IMR-90 (cell line): Measurements from ENCODE around the gene MYH6. TPM values are rescaled to one million over a fixed set of nuclear protein-coding genes. Genes with fewer than 3 reads are reported as not detected.

Experiments
- ATAC-seq: fragments of 200-7000 bp; cut with Tn5 transposase; 2 replicates; pipeline ENCODE4 v1.9.1; 2020; ENCODE audit warnings: low read depth, mild to moderate bottlenecking, moderate library complexity
- BruUV-seq: library from RNA; stranded (reverse); fragments of 400-500 nt; replicated peaks from 2 replicates; lab custom pipeline; 2021; lab: Mats Ljungman, UMichigan
- CTCF ChIA-PET: fragments of 300-600 bp; formaldehyde crosslinking; extraction: SDS; loops from one replicate; lab custom pipeline; 2021; ENCODE audit warnings: antibody characterized with exemption; lab: Yijun Ruan, JAX
- POLR2A ChIA-PET: fragments of 300-600 bp; sonication (Branson Sonifier 250); formaldehyde crosslinking; loops from one replicate; lab custom pipeline; 2022; ENCODE audit warnings: antibody characterized with exemption; ENCODE audit not compliant: unreplicated experiment; lab: Charles Lee
- DNase-seq: peaks from one replicate; pipeline ENCODE4 v3.0.0; 2013
- H2AFZ ChIP-seq: replicated peaks from 2 replicates; pipeline ENCODE3; 2013; ENCODE audit warnings: low read length, mild to moderate bottlenecking; ENCODE audit not compliant: poor library complexity
- H2AK5ac ChIP-seq: 2 replicates; pipeline ENCODE4 v1.6.1; 2013; ENCODE audit warnings: low read depth, low read length, inconsistent platforms
- H2AK9ac ChIP-seq: replicated peaks from 2 replicates; pipeline ENCODE3; 2013; ENCODE audit warnings: mild to moderate bottlenecking, low read depth, low read length, moderate library complexity; ENCODE audit not compliant: poor library complexity
- H2BK120ac ChIP-seq: 2 replicates; pipeline ENCODE4 v1.6.1; 2013; ENCODE audit warnings: low read depth, low read length, inconsistent platforms
- H2BK15ac ChIP-seq: 3 replicates; pipeline ENCODE4 v1.6.1; 2013; ENCODE audit warnings: low read depth, low read length, inconsistent platforms
- H2BK20ac ChIP-seq: 2 replicates; pipeline ENCODE4 v1.6.1; 2013; ENCODE audit warnings: low read depth, mild to moderate bottlenecking, inconsistent platforms, low read length, moderate library complexity
- H2BK5ac ChIP-seq: 2 replicates; pipeline ENCODE4 v1.6.1; 2013; ENCODE audit warnings: mild to moderate bottlenecking, low read depth, low read length, inconsistent platforms; ENCODE audit not compliant: poor library complexity, severe bottlenecking
- H3K14ac ChIP-seq: replicated peaks from 2 replicates; pipeline ENCODE4 v1.6.1; 2013; ENCODE audit warnings: low read depth, low read length, inconsistent platforms
- H3K18ac ChIP-seq: 2 replicates; pipeline ENCODE4 v1.6.1; 2013; ENCODE audit warnings: low read depth, low read length, control low read depth
- H3K23ac ChIP-seq: 2 replicates; pipeline ENCODE4 v1.6.1; 2013; ENCODE audit warnings: low read depth, low read length, inconsistent platforms
- H3K27ac ChIP-seq: 2 replicates; pipeline ENCODE4 v1.5.1; 2013; ENCODE audit warnings: mild to moderate bottlenecking, control low read depth, low read length; ENCODE audit not compliant: insufficient read depth
- H3K27me3 ChIP-seq: 2 replicates; pipeline ENCODE4 v1.6.1; 2013; ENCODE audit warnings: low read length; ENCODE audit not compliant: control insufficient read depth, insufficient read depth
- H3K36me3 ChIP-seq: 2 replicates; pipeline ENCODE4 v1.6.1; 2013; ENCODE audit warnings: low read length, mixed read lengths; ENCODE audit not compliant: control insufficient read depth, insufficient read depth
- H3K4ac ChIP-seq: 2 replicates; pipeline ENCODE4 v1.6.1; 2013; ENCODE audit warnings: low read depth, low read length, inconsistent platforms
- H3K4me1 ChIP-seq: 2 replicates; pipeline ENCODE4 v1.6.1; 2013; ENCODE audit warnings: low read length, mixed read lengths; ENCODE audit not compliant: control insufficient read depth, insufficient read depth
- H3K4me2 ChIP-seq: 2 replicates; pipeline ENCODE4 v1.6.1; 2013; ENCODE audit warnings: low read depth, mild to moderate bottlenecking, control low read depth, low read length, moderate library complexity
- H3K4me3 ChIP-seq: 2 replicates; pipeline ENCODE4 v1.5.1; 2013; ENCODE audit warnings: low read depth, mild to moderate bottlenecking, control low read depth, low read length, moderate library complexity; ENCODE audit not compliant: insufficient read depth
- H3K56ac ChIP-seq: 2 replicates; pipeline ENCODE4 v1.6.1; 2013; ENCODE audit warnings: low read length, inconsistent platforms; ENCODE audit not compliant: insufficient read depth; ENCODE audit errors: extremely low read depth
- H3K79me1 ChIP-seq, 2 experiments: 2 replicates each; pipeline ENCODE4 v1.6.1; 2013; ENCODE audit warnings: low read length in 2 of 2, inconsistent platforms in 1 of 2, low read depth in 1 of 2
- H3K9ac ChIP-seq: 2 replicates; pipeline ENCODE4 v1.6.1; 2013; ENCODE audit warnings: low read depth, low read length, control low read depth
- H3K9me1 ChIP-seq: 2 replicates; pipeline ENCODE4 v1.6.1; 2013; ENCODE audit warnings: low read length, inconsistent platforms; ENCODE audit not compliant: insufficient read depth
- H3K9me3 ChIP-seq: 2 replicates; pipeline ENCODE4 v1.6.1; 2013; ENCODE audit warnings: low read length; ENCODE audit not compliant: control insufficient read depth, insufficient read depth
- H4K20me1 ChIP-seq: 2 replicates; pipeline ENCODE4 v1.6.1; 2013; ENCODE audit warnings: low read length, inconsistent platforms; ENCODE audit not compliant: insufficient read depth
- H4K5ac ChIP-seq: 2 replicates; pipeline ENCODE4 v1.6.1; 2013; ENCODE audit warnings: mild to moderate bottlenecking, low read depth, low read length, control low read depth
- H4K8ac ChIP-seq, 2 experiments: 2 replicates each; pipeline ENCODE4 v1.6.1; 2013; ENCODE audit warnings: low read depth in 2 of 2, low read length in 2 of 2, control low read depth in 1 of 2, inconsistent platforms in 1 of 2
- H4K91ac ChIP-seq: 2 replicates; pipeline ENCODE4 v1.6.1; 2013; ENCODE audit warnings: low read depth, low read length, inconsistent platforms; ENCODE audit not compliant: insufficient read depth
- CEBPB ChIP-seq: IDR thresholded peaks from 2 replicates; pipeline ENCODE4 v1.6.1; 2012; ENCODE audit warnings: low read depth, low read length, improper control_type of control experiment
- MAFK ChIP-seq: IDR thresholded peaks from 2 replicates; pipeline ENCODE4 v1.6.1; 2012; ENCODE audit warnings: low read depth, low read length, improper control_type of control experiment
- MAZ ChIP-seq: IDR thresholded peaks from 2 replicates; pipeline ENCODE4 v1.6.1; 2012; ENCODE audit warnings: low read depth, mild to moderate bottlenecking, low read length, improper control_type of control experiment, moderate library complexity, borderline replicate concordance
- MXI1 ChIP-seq: IDR thresholded peaks from 2 replicates; pipeline ENCODE4 v1.6.1; 2012; ENCODE audit warnings: low read depth, mild to moderate bottlenecking, low read length, moderate library complexity, borderline replicate concordance
- POLR2A ChIP-seq: IDR thresholded peaks from 2 replicates; pipeline ENCODE4 v1.6.1; 2012; ENCODE audit warnings: mild to moderate bottlenecking, low read depth, low read length
- RCOR1 ChIP-seq: IDR thresholded peaks from 2 replicates; pipeline ENCODE4 v1.6.1; 2012; ENCODE audit warnings: mild to moderate bottlenecking, low read length, improper control_type of control experiment; ENCODE audit not compliant: insufficient replicate concordance
- RFX5 ChIP-seq: IDR thresholded peaks from 2 replicates; pipeline ENCODE4 v1.8.0; 2012; ENCODE audit warnings: low read depth, mild to moderate bottlenecking, low read length, moderate library complexity
- WGBS, 2 experiments: methylation state at CpG; one replicate each; pipeline versions ENCODE4 v1.1.5 to v1.1.7; 2013; ENCODE audit warnings: missing lambda C conversion rate in 2 of 2; ENCODE audit not compliant: insufficient read length in 1 of 2; ENCODE audit errors: extremely low coverage in 2 of 2; 5-methylcytosine and 5-hydroxymethylcytosine counted together
- dilution Hi-C: fragments of 300-500 bp; cut with HindIII; formaldehyde crosslinking; loops from one replicate; pipeline ENCODE4 v1.14.3; 2018; ENCODE audit warnings: low sequenced_read_pairs; ENCODE audit not compliant: unreplicated experiment
- in situ Hi-C: fragments of 300-500 bp; cut with MboI; formaldehyde crosslinking; loops from 3 replicates; pipeline ENCODE4 v1.14.3; 2019; ENCODE audit warnings: low sequenced_read_pairs, inconsistent platforms, mixed read lengths
- intact Hi-C: fragments of 100-400 bp; cut with micrococcal nuclease; formaldehyde crosslinking; loops from 2 replicates; pipeline ENCODE4 v1.10.0; 2022
- polyA plus RNA-seq, 3 experiments: library from polyadenylated mRNA; depleted of rRNA; stranded (reverse); fragments of >200 nt; gene quantifications; 2 replicates each; pipeline ENCODE4 v1.2.3, GENCODE V29; 2012; ENCODE audit warnings: low replicate concordance in 1 of 3
- total RNA-seq: library from RNA; depleted of rRNA; stranded (reverse); fragments of >200 nt; gene quantifications from 2 replicates; pipeline ENCODE4 v1.2.3, GENCODE V29; 2012
- TF ChIP-seq, protein P1 (sequence below): fragments of 150-350 bp; IDR thresholded peaks from 2 replicates; pipeline ENCODE4 v1.6.1; 2016; ENCODE audit warnings: low read depth, mild to moderate bottlenecking, low read length, moderate library complexity, borderline replicate concordance
- TF ChIP-seq, protein P2 (sequence below): fragments of 150-350 bp; IDR thresholded peaks from 2 replicates; pipeline ENCODE4 v1.6.1; 2017; ENCODE audit warnings: mild to moderate bottlenecking, antibody characterized with exemption, low read length, low read depth
- TF ChIP-seq, protein P3 (sequence below): conservative IDR thresholded peaks from 2 replicates; pipeline ENCODE4 v1.5.1; 2012; ENCODE audit warnings: mild to moderate bottlenecking, low read depth, low read length, improper control_type of control experiment

Gene MYH6
- total and polyA plus RNA-seq, 2 of the 4 experiments (the other 2 are of a cell fraction) = not detected

- peaks cover 2% of the 10 kb centered on the region; the same call in 1 of the 2 replicates for H3K9me1 ChIP-seq
Measured at GRCh38 chr14:23399591-23399990, 8.5 kb downstream of the MYH6 start.

More at GRCh38 chr14:23399591-23399990, 8.5 kb downstream of the MYH6 start:
- Histone ChIP-seq H2BK20ac (no peak overlapping the region), H2BK120ac (no peak overlapping the region), H3K9ac (no peak overlapping the region), H2AFZ (no peak overlapping the region), H3K56ac (no peak overlapping the region), H3K23ac (no peak overlapping the region), H3K4me1 (no peaks in the 10 kb centered on the region), H3K4me2 (no peak overlapping the region), H2AK5ac (no peak overlapping the region), H2AK9ac (no peak overlapping the region), H2BK15ac (no peak overlapping the region), H3K18ac (no peak overlapping the region), H3K14ac (no peak overlapping the region), H2BK5ac (no peak overlapping the region), H3K4ac (no peak overlapping the region), H4K91ac (no peak overlapping the region), H4K5ac (no peak overlapping the region), H3K27me3 (peaks cover 31% of the 10 kb centered on the region; the same call in 1 of the 2 replicates), H3K79me1 (no peaks in the 10 kb centered on the region), H3K9me3 (no peaks in the 10 kb centered on the region), H4K8ac (no peak overlapping the region), H3K36me3 (no peaks in the 10 kb centered on the region), H4K20me1 (no peaks in the 10 kb centered on the region), H3K27ac (no peak overlapping the region), H3K4me3 (no peak overlapping the region)
- 40% methylated on average over 1 of the region's 6 CpGs; no CpG with 5 or more reads in 1 of the 2 experiments for whole genome bisulfite sequencing, 2 experiments
- no TSS peak for BruUV-seq
- ChIA-PET POLR2A (no interaction called here), CTCF (no interaction called here)
- in situ Hi-C loops (no loop called here), dilution Hi-C loops (no loop called here), intact Hi-C loops (no loop called here)
- TF ChIP-seq RCOR1 (no peak), CEBPB (no peak), POLR2A (no peak), MAFK (no peak), MXI1 (no peak), MAZ (no peak), RFX5 (no peak)
- TF ChIP-seq, protein P1, sequence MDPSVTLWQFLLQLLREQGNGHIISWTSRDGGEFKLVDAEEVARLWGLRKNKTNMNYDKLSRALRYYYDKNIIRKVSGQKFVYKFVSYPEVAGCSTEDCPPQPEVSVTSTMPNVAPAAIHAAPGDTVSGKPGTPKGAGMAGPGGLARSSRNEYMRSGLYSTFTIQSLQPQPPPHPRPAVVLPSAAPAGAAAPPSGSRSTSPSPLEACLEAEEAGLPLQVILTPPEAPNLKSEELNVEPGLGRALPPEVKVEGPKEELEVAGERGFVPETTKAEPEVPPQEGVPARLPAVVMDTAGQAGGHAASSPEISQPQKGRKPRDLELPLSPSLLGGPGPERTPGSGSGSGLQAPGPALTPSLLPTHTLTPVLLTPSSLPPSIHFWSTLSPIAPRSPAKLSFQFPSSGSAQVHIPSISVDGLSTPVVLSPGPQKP = no peak
- TF ChIP-seq, protein P2, sequence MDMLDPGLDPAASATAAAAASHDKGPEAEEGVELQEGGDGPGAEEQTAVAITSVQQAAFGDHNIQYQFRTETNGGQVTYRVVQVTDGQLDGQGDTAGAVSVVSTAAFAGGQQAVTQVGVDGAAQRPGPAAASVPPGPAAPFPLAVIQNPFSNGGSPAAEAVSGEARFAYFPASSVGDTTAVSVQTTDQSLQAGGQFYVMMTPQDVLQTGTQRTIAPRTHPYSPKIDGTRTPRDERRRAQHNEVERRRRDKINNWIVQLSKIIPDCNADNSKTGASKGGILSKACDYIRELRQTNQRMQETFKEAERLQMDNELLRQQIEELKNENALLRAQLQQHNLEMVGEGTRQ = no peak
- TF ChIP-seq, protein P3, sequence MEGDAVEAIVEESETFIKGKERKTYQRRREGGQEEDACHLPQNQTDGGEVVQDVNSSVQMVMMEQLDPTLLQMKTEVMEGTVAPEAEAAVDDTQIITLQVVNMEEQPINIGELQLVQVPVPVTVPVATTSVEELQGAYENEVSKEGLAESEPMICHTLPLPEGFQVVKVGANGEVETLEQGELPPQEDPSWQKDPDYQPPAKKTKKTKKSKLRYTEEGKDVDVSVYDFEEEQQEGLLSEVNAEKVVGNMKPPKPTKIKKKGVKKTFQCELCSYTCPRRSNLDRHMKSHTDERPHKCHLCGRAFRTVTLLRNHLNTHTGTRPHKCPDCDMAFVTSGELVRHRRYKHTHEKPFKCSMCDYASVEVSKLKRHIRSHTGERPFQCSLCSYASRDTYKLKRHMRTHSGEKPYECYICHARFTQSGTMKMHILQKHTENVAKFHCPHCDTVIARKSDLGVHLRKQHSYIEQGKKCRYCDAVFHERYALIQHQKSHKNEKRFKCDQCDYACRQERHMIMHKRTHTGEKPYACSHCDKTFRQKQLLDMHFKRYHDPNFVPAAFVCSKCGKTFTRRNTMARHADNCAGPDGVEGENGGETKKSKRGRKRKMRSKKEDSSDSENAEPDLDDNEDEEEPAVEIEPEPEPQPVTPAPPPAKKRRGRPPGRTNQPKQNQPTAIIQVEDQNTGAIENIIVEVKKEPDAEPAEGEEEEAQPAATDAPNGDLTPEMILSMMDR = no peak
- DNase-seq = no peak
- ATAC-seq = no peak
